Osteoblast (primary cell): ENCODE measurements around the gene TCEA3. TPM values are rescaled to one million over a fixed set of nuclear protein-coding genes. Genes with fewer than 3 reads are reported as not detected.

ENCODE experiments used
- DNase-seq: peaks from one replicate; pipeline ENCODE4 v3.0.0; 2011; ENCODE audit warnings: low spot score, mixed read lengths; ENCODE audit not compliant: insufficient read length; ENCODE audit errors: missing footprints
- H2AFZ ChIP-seq: 2 replicates; pipeline ENCODE4 v1.6.0; 2011; ENCODE audit warnings: mild to moderate bottlenecking, low read length
- H3K27ac ChIP-seq: 2 replicates; pipeline ENCODE4 v1.5.1; 2011; ENCODE audit warnings: mild to moderate bottlenecking, low read depth, low read length, moderate library complexity
- H3K27me3 ChIP-seq: 2 replicates; pipeline ENCODE4 v1.6.0; 2012; ENCODE audit warnings: mild to moderate bottlenecking, control low read depth, inconsistent platforms, low read length, moderate library complexity; ENCODE audit not compliant: insufficient read depth
- H3K36me3 ChIP-seq: 2 replicates; pipeline ENCODE4 v1.5.1; 2011; ENCODE audit warnings: mild to moderate bottlenecking, low read length, control low read depth, moderate library complexity; ENCODE audit not compliant: insufficient read depth
- H3K4me1 ChIP-seq: 2 replicates; pipeline ENCODE4 v1.5.1; 2011; ENCODE audit warnings: mild to moderate bottlenecking, low read length, control low read depth, moderate library complexity; ENCODE audit not compliant: insufficient read depth
- H3K4me2 ChIP-seq: 2 replicates; pipeline ENCODE4 v1.6.0; 2011; ENCODE audit warnings: mild to moderate bottlenecking, low read length; ENCODE audit not compliant: insufficient read depth
- H3K4me3 ChIP-seq: fragments of 200-600 bp; sonication (generic); 3 replicates; pipeline ENCODE4 v1.5.1; 2012; ENCODE audit warnings: mild to moderate bottlenecking, low read length, inconsistent platforms; ENCODE audit not compliant: insufficient read depth
- H3K79me2 ChIP-seq: 2 replicates; pipeline ENCODE4 v1.6.0; 2012; ENCODE audit warnings: mild to moderate bottlenecking, low read length, control low read depth, inconsistent platforms; ENCODE audit not compliant: insufficient read depth
- H3K9me3 ChIP-seq: 2 replicates; pipeline ENCODE4 v1.5.1; 2011; ENCODE audit warnings: low read depth, low read length, control low read depth
- H4K20me1 ChIP-seq: 2 replicates; pipeline ENCODE4 v1.6.0; 2012; ENCODE audit warnings: mild to moderate bottlenecking, low read length, control low read depth; ENCODE audit not compliant: insufficient read depth
- CTCF ChIP-seq: IDR thresholded peaks from 2 replicates; pipeline ENCODE4 v1.5.1; 2011; ENCODE audit warnings: mild to moderate bottlenecking, low read depth, low read length, moderate library complexity; ENCODE audit errors: extremely low read depth
- total RNA-seq: library from RNA; depleted of rRNA; stranded (reverse); fragments of >200 nt; gene quantifications from 2 replicates; pipeline ENCODE4 v1.2.3, GENCODE V29; 2012

The TCEA3 gene
- total RNA-seq, 1 donor: 31.5 TPM

GRCh38 chr1:23345920-23346319 is 78.6 kb downstream of the TCEA3 start:
- Histone ChIP-seq H3K4me3 (no peak overlapping the region), H3K79me2 (peaks cover 30% of the 10 kb centered on the region), H3K27ac (no peak overlapping the region), H3K27me3 (no peaks in the 10 kb centered on the region), H2AFZ (no peak overlapping the region), H3K4me1 (peaks cover 14% of the 10 kb centered on the region), H3K4me2 (no peak overlapping the region), H3K9me3 (no peaks in the 10 kb centered on the region), H3K36me3 (no peaks in the 10 kb centered on the region), H4K20me1 (peaks cover 24% of the 10 kb centered on the region)
- no peak for TF ChIP-seq CTCF
- DNase-seq: no peak

DNA sequence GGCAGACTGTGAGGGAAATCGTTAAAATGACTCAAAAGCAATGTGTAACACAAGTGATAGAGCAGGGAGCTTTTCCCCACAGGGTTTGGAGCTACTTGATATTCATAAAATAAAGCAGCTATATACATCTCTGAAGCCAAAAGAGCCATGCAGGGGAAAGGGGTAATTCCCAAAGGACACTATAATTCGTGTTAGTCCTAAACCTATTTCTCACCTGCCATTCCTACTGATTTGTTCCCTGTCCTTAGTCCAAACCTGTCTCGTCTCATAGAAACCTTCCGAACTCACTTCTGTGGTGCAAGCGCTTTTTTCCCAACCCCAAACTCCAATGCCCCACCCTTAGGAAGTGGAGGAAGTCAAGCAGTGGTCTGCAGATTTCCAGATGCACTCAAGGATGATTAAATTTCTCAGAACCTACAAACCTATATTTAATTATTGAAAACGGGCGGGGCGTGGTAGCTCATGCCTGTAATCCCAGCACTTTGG is 79.5 kb downstream of the TCEA3 start:
- Histone ChIP-seq H3K9me3 (no peaks in the 10 kb centered on the region), H3K36me3 (no peaks in the 10 kb centered on the region), H3K4me1 (peaks cover 22% of the 10 kb centered on the region), H3K27me3 (no peaks in the 10 kb centered on the region), H3K4me3 (peak overlapping the region; percentile 78), H3K27ac (peak overlapping the region; percentile 93), H3K4me2 (peak overlapping the region; percentile 72), H3K79me2 (peaks cover 38% of the 10 kb centered on the region), H4K20me1 (peaks cover 32% of the 10 kb centered on the region), H2AFZ (peak overlapping the region; percentile 90)
- TF ChIP-seq CTCF: no peak
- peak; percentile 76 for DNase-seq

- DNase-seq: peak; percentile 99
- peak within 1 kb of the TSS; percentile 78 for H3K4me3 ChIP-seq
- TF ChIP-seq CTCF: no peak
These were observed 80.2 kb downstream of the TCEA3 start, which contains the start of gene HNRNPR for GRCh38 chr1:23344111-23344986. Gene HNRNPR (minus strand): TSS chr1:23344284. CDS start chr1:23341008, 3,276 bp downstream.

More at GRCh38 chr1:23344111-23344986, 80.2 kb downstream of the TCEA3 start, which contains the start of gene HNRNPR:
- Histone ChIP-seq H3K79me2 (peaks cover 45% of the 10 kb centered on the region), H3K36me3 (no peaks in the 10 kb centered on the region), H3K9me3 (no peaks in the 10 kb centered on the region), H3K4me2 (peak within 1 kb of the TSS; percentile 90), H4K20me1 (peaks cover 32% of the 10 kb centered on the region), H3K27me3 (no peaks in the 10 kb centered on the region), H2AFZ (peak within 1 kb of the TSS; percentile 90), H3K4me1 (peaks cover 28% of the 10 kb centered on the region), H3K27ac (peak within 1 kb of the TSS; percentile 93)
